AG08395 (cell line): ENCODE measurements around the gene NANS.
"Not testable (repeated sequence)": the region's sequence is repeated elsewhere in the genome, so short reads cannot be mapped to it uniquely, and the experiment has no call there.

Experiments used
- DNase-seq: peaks from one replicate; pipeline ENCODE4 v3.0.0; 2012; ENCODE audit warnings: mixed read lengths, low spot score

NANS gene

GRCh38 chr9:98101416-98101815 lies 44.9 kb downstream of the NANS start:
- DNase-seq: no peak

DNA sequence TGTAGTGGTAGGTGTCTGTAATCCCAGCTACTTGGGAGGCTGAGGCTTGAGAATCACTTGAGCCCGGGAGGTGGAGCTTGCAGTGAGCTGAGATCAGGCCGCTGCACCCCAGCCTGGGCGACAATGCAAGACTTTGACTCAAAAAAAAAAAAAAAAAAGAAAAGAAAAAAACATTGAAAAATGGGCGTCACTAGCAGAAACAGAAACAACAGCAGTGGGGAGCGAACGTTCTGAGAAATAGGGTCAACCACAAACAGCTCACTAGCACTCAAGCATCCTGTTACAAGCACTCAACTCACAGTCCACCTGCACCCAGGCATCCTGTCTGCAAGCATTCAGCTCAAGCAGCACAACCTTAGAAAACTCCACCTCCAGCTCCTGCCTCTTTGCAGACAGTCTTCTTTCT lies 45.3 kb downstream of the NANS start:
- DNase-seq: no peak

GRCh38 chr9:98104445-98104881 lies 47.9 kb downstream of the NANS start:
- no peak for DNase-seq

DNA sequence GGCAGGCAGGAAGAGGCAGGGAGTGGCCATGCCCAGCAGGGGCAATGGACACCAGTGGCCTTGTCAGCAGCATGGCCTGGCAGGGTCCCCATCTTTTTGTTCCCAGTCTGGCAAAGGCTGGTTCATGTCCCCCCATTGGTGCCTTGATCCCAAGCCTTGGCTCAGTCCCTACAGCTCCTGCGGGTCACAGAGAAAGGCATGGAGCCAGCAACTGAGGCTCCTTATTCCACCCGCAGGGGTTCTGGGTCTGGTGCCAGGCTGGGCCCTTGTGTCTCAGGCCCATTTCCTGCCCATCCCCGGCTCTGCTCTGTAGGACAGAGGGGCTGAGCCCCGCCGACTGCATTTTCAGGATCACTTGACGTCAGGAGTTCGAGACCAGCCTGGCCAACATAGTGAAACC lies 48.5 kb downstream of the NANS start:
- no peak for DNase-seq

DNA sequence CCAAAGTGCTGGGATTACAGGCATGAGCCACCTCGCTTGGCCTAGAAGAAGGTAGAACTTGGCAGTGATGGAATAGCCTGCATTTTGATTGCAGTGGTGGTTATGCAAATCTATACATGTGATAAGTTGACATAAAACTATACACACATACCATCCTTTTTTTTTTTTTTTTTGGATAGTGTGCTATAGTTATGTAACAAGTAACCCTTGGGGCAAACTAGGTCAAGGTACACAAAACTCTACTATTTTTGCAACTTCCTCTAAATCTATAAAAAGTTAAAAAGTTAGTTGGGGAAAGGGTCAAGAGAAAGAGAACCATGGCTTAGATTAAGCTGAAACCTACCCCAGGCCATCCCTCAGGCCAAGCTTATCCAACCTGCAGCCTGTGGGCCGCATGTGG lies 51.4 kb downstream of the NANS start:
- no peak for DNase-seq

- DNase-seq: no peak
These were observed 52.0 kb downstream of the NANS start for GRCh38 chr9:98108531-98109031.

DNA sequence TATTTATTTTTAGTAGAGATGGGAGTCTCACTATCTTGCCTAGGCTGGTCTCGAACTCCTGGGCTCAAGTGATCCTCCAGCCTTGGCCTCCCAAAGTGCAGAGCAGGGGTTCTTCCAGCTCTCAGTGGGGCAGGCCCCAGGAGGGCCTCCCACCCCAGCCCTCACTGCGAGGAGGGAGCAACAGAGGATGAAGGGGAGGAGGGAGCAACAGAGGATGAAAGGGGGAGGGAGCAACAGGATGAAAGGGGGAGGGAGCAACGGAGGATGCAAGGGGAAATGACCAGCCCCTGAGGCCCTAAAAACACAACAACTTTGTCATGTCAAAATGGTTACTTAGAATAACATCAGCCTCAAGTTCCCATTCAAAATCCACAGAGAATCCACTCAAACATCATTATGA lies 52.5 kb downstream of the NANS start:
- no peak for DNase-seq

- not testable (repeated sequence) for DNase-seq
These were observed 60.6 kb downstream of the NANS start for GRCh38 chr9:98117097-98117496.

GRCh38 chr9:98117984-98118639 lies 61.6 kb downstream of the NANS start:
- peak; percentile 37 for DNase-seq

- DNase-seq: peak; percentile 83
These were observed 62.4 kb downstream of the NANS start, which contains the start of gene TRIM14 for GRCh38 chr9:98118640-98119601. TRIM14 (minus strand) TSS chr9:98119222; CDS start chr9:98119188, 34 bp downstream.

GRCh38 chr9:98120476-98120875 lies 63.9 kb downstream of the NANS start:
- DNase-seq: no peak

DNA sequence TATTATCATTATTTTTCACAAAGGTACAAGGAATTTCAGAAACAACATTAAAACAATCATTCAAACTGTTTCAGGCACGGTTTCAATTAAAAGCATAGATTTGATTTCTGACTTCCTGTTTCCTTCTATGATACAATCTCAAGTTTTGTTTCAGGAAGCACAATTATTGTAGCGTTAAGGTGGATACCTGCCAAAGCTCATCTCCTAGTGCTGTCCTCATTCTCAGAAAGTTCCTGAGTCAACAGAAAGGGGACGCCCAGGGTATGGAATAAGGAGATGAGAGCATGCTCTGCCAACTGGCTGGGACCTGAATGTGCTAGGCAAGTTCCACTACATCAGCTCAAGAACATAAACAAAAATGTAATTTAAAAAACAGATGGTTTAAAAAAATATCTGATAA lies 64.5 kb downstream of the NANS start:
- no peak for DNase-seq

GRCh38 chr9:98124091-98124490 lies 67.6 kb downstream of the NANS start:
- not testable (repeated sequence) for DNase-seq

- no peak for DNase-seq
These were observed 68.3 kb downstream of the NANS start for GRCh38 chr9:98124637-98125426.

GRCh38 chr9:98127226-98127625 lies 70.7 kb downstream of the NANS start:
- no peak for DNase-seq

- DNase-seq: no peak
These were observed 71.8 kb downstream of the NANS start for GRCh38 chr9:98128316-98128715.

DNA sequence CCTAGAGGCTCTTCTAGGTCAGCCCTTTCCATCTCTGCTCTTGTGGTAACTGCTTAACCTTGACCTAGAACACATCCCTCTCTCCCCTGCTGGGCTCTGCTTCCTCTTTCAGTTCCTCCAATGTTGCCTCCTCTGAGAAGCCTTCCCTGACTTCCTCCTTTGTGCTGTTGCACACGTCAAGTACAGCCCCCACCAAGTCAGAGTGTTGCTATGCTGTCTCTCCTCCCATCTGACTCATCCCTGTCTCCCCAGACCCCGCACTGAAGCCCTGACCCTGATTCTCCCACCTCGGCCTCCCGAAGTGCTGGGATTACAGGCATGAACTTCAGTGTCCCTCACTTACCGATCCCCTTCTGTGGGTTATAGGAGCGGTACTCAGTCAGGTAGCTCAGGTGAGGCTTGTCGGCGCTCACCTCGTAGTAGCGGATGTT lies 72.9 kb downstream of the NANS start:
- no peak for DNase-seq

- not testable (repeated sequence) for DNase-seq
These were observed 73.5 kb downstream of the NANS start for GRCh38 chr9:98130060-98130459.

- no peak for DNase-seq
These were observed 74.2 kb downstream of the NANS start for GRCh38 chr9:98130576-98131228.

DNA sequence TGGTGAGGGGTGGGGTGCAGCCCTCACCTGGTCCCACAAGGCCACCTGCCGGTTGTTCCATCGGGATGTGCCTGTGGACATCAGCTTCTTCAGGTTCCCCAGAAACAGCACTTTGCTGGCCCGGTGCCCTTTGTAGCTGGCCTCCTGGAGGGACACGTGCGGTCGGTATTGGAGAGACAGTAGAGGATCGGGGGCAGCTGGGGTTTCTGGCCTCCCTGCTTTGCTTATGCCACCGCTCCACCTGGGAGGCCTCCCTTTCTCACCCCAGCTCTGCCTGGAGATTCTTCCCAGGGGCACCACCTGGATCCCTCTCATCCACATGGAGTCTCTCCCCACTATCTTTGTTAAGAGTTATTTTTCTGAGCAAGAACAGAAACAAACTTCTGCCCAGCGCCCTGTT lies 75.6 kb downstream of the NANS start:
- no peak for DNase-seq
